ENCODE measurements around the gene HDGFL3. TPM values are rescaled to one million over a fixed set of nuclear protein-coding genes. Genes with fewer than 3 reads are reported as not detected.

HDGFL3 gene
- total RNA-seq = 10 to 100 TPM; 17.7 to 32.2 (median 29.4) TPM

DNA sequence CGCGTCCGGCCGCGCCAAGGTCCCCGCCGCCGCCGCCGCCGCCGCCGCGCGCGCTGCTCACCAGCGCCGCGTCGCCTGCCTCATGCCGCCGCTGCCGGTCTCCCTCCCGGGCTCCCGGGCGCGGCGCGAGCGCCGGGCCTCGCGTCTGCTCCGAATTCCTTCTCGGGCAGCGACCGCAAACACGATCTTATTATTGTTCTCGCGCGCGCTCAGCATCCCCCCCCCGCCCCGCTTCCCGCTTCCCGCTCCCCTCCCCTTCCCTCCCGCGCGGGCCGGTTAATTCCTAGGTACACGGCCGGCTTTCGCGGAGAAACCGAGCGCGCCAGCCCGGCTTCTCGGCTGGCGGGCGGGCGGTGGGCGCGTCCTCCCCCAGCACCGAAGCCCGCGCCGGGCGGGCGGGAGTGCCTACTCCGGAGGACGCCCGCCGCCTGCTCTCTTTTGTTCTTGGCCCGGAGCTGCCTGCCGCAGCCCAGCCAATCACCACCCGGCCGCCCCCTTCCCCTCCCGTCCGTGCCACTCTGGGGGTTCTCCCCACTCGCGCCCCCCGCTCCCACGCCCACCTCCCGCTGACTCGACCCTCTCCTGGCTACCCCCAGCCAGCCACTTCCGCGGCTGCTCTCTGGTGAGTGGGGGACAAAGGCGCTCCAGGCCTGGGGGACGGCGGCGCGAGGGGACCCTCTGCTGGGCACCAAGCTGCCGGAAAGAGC is at the start of gene HDGFL3:
Gene HDGFL3, minus strand, starts transcription at position 164 of the 707 bp plus-strand sequence. CDS start 409 bp downstream, outside the sequence.
- TF ChIP-seq, protein P1, sequence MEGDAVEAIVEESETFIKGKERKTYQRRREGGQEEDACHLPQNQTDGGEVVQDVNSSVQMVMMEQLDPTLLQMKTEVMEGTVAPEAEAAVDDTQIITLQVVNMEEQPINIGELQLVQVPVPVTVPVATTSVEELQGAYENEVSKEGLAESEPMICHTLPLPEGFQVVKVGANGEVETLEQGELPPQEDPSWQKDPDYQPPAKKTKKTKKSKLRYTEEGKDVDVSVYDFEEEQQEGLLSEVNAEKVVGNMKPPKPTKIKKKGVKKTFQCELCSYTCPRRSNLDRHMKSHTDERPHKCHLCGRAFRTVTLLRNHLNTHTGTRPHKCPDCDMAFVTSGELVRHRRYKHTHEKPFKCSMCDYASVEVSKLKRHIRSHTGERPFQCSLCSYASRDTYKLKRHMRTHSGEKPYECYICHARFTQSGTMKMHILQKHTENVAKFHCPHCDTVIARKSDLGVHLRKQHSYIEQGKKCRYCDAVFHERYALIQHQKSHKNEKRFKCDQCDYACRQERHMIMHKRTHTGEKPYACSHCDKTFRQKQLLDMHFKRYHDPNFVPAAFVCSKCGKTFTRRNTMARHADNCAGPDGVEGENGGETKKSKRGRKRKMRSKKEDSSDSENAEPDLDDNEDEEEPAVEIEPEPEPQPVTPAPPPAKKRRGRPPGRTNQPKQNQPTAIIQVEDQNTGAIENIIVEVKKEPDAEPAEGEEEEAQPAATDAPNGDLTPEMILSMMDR (IDR thresholded peaks at IDR 0.05; ENCODE audit: low read depth) = no peak

DNA sequence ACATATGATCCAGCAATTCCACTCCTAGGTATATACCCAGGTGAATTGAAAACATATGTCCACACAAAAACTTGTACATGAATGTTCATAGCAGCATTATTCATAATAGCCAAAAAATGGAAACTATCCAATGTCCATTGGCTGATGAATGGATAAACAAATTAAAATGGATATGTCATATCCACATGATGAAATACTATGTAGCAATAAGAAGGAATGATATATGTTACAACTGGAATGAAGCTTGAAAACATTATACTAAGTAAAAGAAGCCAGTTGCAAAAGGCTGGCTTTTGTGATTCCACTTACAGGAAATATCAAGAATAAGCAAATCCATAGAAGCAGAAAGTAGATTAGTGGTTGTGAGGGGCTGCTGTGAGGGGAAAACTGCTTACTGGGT is 43.2 kb upstream of the HDGFL3 start:
- TF ChIP-seq, protein P1 (IDR thresholded peaks at IDR 0.05; ENCODE audit: low read depth) = no peak

DNA sequence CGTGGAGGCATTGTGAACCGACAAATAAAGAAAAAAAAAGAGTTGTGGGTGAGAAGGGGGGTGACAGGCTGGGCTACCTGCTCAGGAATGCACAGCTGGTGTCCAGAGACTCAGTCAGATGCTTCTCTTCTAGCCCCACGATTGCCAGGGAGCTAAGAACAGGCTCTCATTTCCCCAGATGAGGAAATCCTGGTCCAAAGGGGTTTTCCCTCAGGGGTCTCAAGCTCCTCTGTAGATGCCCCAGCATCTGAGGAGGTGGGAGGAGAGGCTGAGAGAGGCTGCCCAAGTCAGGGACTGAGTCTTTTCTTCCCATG is 41.4 kb upstream of the HDGFL3 start:
- TF ChIP-seq, protein P1 (IDR thresholded peaks at IDR 0.05; ENCODE audit: low read depth) = no peak

DNA sequence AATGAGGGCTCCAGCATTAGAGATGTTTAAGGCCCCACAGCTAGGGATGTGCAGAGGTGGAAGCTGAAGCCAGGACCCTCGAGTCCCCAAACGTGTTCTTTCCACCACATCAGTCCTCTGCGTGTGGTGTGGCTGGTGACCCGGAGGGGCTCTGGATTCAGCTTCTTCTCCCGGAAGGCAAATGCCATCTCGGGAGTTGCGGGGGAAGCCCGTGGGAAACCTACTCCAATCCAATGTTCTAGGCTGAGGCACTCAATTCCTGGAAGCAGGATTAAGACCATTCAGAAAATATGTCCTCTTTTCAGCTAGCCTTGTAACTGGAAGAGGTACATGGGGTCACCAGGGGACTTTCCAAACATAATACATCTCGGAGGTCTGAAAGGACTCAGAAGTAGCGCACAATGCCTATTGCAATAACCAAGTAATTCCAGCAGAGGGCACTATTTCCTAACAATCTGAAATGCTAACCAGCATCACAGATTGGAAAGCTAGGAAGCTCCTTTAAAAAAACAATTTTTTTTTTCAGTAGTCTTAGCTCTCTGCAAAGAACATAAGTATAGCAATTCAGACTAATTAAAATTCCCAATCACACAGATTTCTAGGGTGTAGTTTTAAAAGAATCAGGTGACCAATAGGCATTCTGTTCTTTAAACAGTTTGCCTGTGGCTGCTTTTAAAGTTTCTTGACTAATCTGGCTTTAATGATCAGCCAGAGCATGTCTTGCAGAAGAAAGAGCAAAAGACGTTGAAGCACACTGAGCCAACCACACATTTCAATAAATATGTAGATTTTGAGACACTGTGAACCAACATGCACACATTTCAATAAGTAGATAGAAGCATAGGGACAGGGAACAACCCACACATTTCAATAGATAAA is 40.8 kb upstream of the HDGFL3 start:
- TF ChIP-seq, protein P1 (IDR thresholded peaks at IDR 0.05; ENCODE audit: low read depth) = no peak

DNA sequence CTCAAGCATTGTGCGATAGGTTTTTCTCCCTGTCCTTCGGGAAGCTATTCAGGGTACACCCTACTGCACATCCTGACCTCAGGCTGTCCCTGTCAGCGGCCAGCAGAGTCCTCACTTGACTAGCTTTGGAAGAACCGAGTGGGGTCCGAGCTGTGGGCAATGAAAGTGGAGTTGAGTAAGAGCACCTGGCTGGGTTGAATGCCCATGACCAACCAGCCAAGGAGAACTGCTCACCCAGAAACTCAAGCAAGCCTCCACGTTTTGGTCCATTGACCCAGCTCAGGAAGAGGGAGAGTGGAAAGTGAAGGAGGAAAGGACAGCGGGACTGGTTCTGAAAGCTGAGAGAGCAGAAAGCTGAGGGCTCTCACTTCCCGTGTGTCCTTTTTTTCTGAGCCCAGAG is 36.0 kb upstream of the HDGFL3 start:
- TF ChIP-seq, protein P1 (IDR thresholded peaks at IDR 0.05; ENCODE audit: low read depth) = no peak

DNA sequence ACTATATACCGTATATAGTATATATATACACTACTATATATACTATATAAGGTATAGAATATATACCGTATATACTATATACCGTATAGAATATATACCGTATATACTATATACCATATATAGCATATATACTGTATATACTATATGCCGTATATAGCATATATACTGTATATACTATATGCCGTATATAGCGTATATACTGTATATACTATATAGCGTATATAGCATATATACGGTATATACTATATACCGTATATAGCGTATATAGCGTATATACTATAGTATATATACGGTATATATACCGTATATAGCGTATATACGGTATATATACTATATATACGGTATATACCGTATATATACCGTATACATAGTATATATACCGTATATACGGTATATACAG is 22.6 kb upstream of the HDGFL3 start:
- TF ChIP-seq, protein P1 (IDR thresholded peaks at IDR 0.05; ENCODE audit: low read depth) = no peak

DNA sequence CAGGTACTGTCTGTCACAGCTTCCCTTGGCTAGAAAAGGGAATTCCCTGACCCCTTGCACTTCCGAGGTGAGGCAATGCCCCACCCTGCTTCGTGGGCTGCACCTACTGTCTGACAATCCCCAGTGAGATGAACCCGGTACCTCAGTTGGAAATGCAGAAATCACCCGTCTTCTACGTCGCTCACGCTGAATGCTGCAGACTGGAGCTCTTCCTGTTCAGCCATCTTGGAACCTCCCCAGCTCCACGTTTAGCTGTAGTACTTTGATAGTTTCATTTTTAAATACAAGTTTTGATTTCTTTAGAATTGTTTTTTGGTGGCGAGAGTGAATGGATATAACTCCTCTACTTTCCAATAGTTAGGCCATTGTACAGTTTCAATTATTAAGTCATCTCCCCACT is 17.8 kb upstream of the HDGFL3 start:
- TF ChIP-seq, protein P1 (IDR thresholded peaks at IDR 0.05; ENCODE audit: low read depth) = no peak

Data from subcutaneous adipose tissue (tissue), 4 donors.